ENCODE measurements around the gene LGALS7.

GRCh38 chr19:38742906-38743305 is 30.4 kb downstream of the LGALS7 start:
- TF ChIP-seq CTCF (IDR thresholded peaks at IDR 0.05) (no peak), SIN3A (IDR thresholded peaks at IDR 0.05; ENCODE audit: borderline replicate concordance, insufficient read depth, low read depth, low read length) (no peak), POLR2AphosphoS5 (IDR thresholded peaks at IDR 0.05; ENCODE audit: low read depth, low read length) (no peak)
